ENCODE results near the gene C16orf89. TPM values are rescaled to one million over a fixed set of nuclear protein-coding genes. Genes with fewer than 3 reads are reported as not detected.

Gene C16orf89
- total RNA-seq, 2 experiments from 2014 or later = not detected

- TF ChIP-seq, protein P1, sequence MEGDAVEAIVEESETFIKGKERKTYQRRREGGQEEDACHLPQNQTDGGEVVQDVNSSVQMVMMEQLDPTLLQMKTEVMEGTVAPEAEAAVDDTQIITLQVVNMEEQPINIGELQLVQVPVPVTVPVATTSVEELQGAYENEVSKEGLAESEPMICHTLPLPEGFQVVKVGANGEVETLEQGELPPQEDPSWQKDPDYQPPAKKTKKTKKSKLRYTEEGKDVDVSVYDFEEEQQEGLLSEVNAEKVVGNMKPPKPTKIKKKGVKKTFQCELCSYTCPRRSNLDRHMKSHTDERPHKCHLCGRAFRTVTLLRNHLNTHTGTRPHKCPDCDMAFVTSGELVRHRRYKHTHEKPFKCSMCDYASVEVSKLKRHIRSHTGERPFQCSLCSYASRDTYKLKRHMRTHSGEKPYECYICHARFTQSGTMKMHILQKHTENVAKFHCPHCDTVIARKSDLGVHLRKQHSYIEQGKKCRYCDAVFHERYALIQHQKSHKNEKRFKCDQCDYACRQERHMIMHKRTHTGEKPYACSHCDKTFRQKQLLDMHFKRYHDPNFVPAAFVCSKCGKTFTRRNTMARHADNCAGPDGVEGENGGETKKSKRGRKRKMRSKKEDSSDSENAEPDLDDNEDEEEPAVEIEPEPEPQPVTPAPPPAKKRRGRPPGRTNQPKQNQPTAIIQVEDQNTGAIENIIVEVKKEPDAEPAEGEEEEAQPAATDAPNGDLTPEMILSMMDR (IDR thresholded peaks at IDR 0.05) = no peak
- intact Hi-C loops (cut with DNase I, micrococcal nuclease) = loop anchor here in 1 of 2 experiments (5.0 to 10.0 kb wide), 4 partner anchors 62 to 336 kb away; partner anchors contain the start of genes ANKS3, DNAAF8, GLYR1 and NUDT16L1
- POLR2A ChIA-PET = no interaction called here
- Mint-ChIP-seq H3K36me3 (ENCODE audit: low read depth) (peaks cover 29% of the 10 kb centered on the region), H3K27me3 (no peaks in the 10 kb centered on the region), H3K4me1 (ENCODE audit: low read depth) (peaks cover 20% of the 10 kb centered on the region), H3K27ac (no peak overlapping the region), H3K9me3 (no peaks in the 10 kb centered on the region), H3K4me3 (no peak overlapping the region)
- CTCF ChIA-PET = interaction anchor here (1.7 kb wide), 1 partner anchor 54 kb away, joined by 4 read pairs; no protein-coding TSS in a partner anchor
- H3K36me3 ChIP-seq (ENCODE audit: insufficient read depth, low read length) = peaks cover 20% of the 10 kb centered on the region
- H3K27ac ChIP-seq (ENCODE audit: low read depth in 1 of 2, low read length in 2 of 2) = no peak overlapping the region
- H3K4me3 ChIP-seq (ENCODE audit: low read length) = no peak overlapping the region
- DNase-seq (no peak), ATAC-seq (ENCODE audit: poor library complexity) (no peak)
- H3K27me3 ChIP-seq (ENCODE audit: control insufficient read depth in 1 of 2, insufficient read depth in 2 of 2, low read length in 2 of 2) = no peaks in the 10 kb centered on the region
- H3K4me1 ChIP-seq (ENCODE audit: insufficient read depth, low read length) = peaks cover 19% of the 10 kb centered on the region
- H3K9me3 ChIP-seq (ENCODE audit: control insufficient read depth in 1 of 2, insufficient read depth in 1 of 2, low read length in 2 of 2) = no peaks in the 10 kb centered on the region
These were observed 35.4 kb downstream of the C16orf89 start for GRCh38 chr16:5030251-5030870.

DNA sequence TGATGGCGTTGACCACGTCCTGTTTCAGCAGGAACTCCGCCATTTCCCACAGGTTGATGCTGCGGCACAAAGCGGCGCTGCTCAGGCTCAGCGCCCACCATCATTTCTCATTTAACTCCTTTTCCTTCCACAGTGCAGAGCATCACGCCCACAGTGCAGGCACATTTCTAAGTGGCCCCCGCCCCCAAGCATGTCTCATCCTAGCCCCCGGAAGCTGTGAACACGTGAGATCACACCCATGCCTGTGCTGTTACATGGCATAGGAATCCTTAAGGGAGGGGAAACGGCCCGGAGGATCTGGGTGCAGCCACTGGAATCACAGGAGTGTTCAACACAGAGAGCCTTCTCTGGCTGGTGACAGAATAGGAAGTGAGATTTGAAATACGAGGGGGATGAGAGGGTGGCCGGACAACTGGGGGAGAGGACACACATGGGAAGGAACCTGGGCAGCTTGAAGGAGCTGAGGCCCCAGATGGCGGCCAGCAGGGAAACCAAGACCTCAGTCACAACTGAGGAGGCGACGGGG, 36.7 kb downstream of the C16orf89 start:
- Mint-ChIP-seq H3K27ac (no peak overlapping the region), H3K4me1 (ENCODE audit: low read depth) (peaks cover 12% of the 10 kb centered on the region), H3K27me3 (no peaks in the 10 kb centered on the region), H3K4me3 (no peak overlapping the region), H3K36me3 (ENCODE audit: low read depth) (peaks cover 29% of the 10 kb centered on the region), H3K9me3 (no peaks in the 10 kb centered on the region)
- no peaks in the 10 kb centered on the region for H3K9me3 ChIP-seq (ENCODE audit: control insufficient read depth in 1 of 2, insufficient read depth in 1 of 2, low read length in 2 of 2)
- H3K27me3 ChIP-seq (ENCODE audit: control insufficient read depth in 1 of 2, insufficient read depth in 2 of 2, low read length in 2 of 2) = no peaks in the 10 kb centered on the region
- no peak overlapping the region for H3K27ac ChIP-seq (ENCODE audit: low read depth in 1 of 2, low read length in 2 of 2)
- H3K4me1 ChIP-seq (ENCODE audit: insufficient read depth, low read length) = peaks cover 12% of the 10 kb centered on the region
- H3K4me3 ChIP-seq (ENCODE audit: low read length) = no peak overlapping the region
- TF ChIP-seq, protein P1 (IDR thresholded peaks at IDR 0.05) = no peak
- CTCF ChIA-PET = no interaction called here
- POLR2A ChIA-PET = no interaction called here
- peaks cover 20% of the 10 kb centered on the region for H3K36me3 ChIP-seq (ENCODE audit: insufficient read depth, low read length)
- DNase-seq = no peak
- ATAC-seq (ENCODE audit: poor library complexity) = no peak
- intact Hi-C loops (cut with DNase I, micrococcal nuclease) = no loop called here

- Mint-ChIP-seq H3K9me3 (no peaks in the 10 kb centered on the region), H3K4me3 (no peak overlapping the region), H3K27ac (no peak overlapping the region), H3K36me3 (ENCODE audit: low read depth) (peaks cover 27% of the 10 kb centered on the region), H3K4me1 (ENCODE audit: low read depth) (peaks cover 6% of the 10 kb centered on the region), H3K27me3 (no peaks in the 10 kb centered on the region)
- intact Hi-C loops (cut with DNase I, micrococcal nuclease) = no loop called here
- no peak for DNase-seq
- Histone ChIP-seq H3K4me1 (ENCODE audit: insufficient read depth, low read length) (peaks cover 5% of the 10 kb centered on the region), H3K9me3 (ENCODE audit: control insufficient read depth in 1 of 2, insufficient read depth in 1 of 2, low read length in 2 of 2) (no peaks in the 10 kb centered on the region), H3K27me3 (ENCODE audit: control insufficient read depth in 1 of 2, insufficient read depth in 2 of 2, low read length in 2 of 2) (no peaks in the 10 kb centered on the region), H3K36me3 (ENCODE audit: insufficient read depth, low read length) (peaks cover 20% of the 10 kb centered on the region), H3K27ac (ENCODE audit: low read depth in 1 of 2, low read length in 2 of 2) (no peak overlapping the region), H3K4me3 (ENCODE audit: low read length) (no peak overlapping the region)
- POLR2A ChIA-PET = no interaction called here
- CTCF ChIA-PET = no interaction called here
- no peak for ATAC-seq (ENCODE audit: poor library complexity)
- TF ChIP-seq, protein P1 (IDR thresholded peaks at IDR 0.05) = no peak
These were observed 38.1 kb downstream of the C16orf89 start for GRCh38 chr16:5027575-5028235.
